T-helper 1 cell treated with Interleukin-12 subunit alpha and Interleukin-12 subunit beta and Interleukin-4 antibody, amounts not matched to agents 30 μg/mL and 1 μg/mL, for 36 hours (primary cell): ENCODE measurements around the gene SLC39A11.

Source experiments
- H3K27ac Mint-ChIP-seq: one replicate; pipeline ENCODE4 v1.8.0; 2021; ENCODE audit warnings: mild to moderate bottlenecking, mixed read lengths
- H3K27me3 Mint-ChIP-seq: one replicate; pipeline ENCODE4 v1.8.0; 2021; ENCODE audit warnings: low read depth, mixed read lengths
- H3K36me3 Mint-ChIP-seq: one replicate; pipeline ENCODE4 v1.8.0; 2021; ENCODE audit warnings: low read depth, mixed read lengths
- H3K4me1 Mint-ChIP-seq: one replicate; pipeline ENCODE4 v1.8.0; 2021; ENCODE audit warnings: low read depth, mixed read lengths
- H3K4me3 Mint-ChIP-seq: one replicate; pipeline ENCODE4 v1.8.0; 2021; ENCODE audit warnings: mild to moderate bottlenecking, moderate library complexity, mixed read lengths
- H3K9me3 Mint-ChIP-seq: one replicate; pipeline ENCODE4 v1.8.0; 2021; ENCODE audit warnings: mixed read lengths

The SLC39A11 gene

GRCh38 chr17:72811976-72812687 is 280.4 kb downstream of the SLC39A11 start:
- peaks cover 28% of the 10 kb centered on the region for H3K9me3 Mint-ChIP-seq
- no peak overlapping the region for H3K27ac Mint-ChIP-seq
- no peak overlapping the region for H3K4me3 Mint-ChIP-seq
- H3K36me3 Mint-ChIP-seq: peaks cover 10% of the 10 kb centered on the region
- H3K4me1 Mint-ChIP-seq: no peaks in the 10 kb centered on the region
- no peaks in the 10 kb centered on the region for H3K27me3 Mint-ChIP-seq

DNA sequence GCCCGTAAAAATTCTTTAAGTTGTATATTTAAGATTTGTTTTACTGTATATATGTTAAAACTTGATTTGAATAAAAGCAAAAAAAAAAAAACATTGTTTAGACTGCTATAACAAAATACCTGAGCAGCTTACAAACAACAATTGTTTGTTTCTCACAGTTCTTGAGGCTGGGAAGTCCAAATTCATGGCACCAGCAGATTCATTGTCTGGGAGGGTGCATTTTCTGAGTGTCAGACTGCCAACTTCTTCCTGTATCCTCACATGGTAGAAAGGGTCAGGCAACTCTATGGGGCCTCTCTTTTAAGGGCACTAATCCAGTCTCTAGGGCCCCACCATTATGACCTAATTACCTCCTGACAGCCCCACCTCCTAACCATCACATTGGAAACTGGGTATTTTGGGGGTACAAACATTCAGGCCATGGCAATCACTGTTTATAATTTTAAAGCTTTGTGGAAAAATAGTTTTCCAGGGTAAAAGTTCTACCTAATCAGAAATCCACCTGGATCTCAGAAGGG is 281.4 kb downstream of the SLC39A11 start:
- Mint-ChIP-seq H3K9me3 (peaks cover 28% of the 10 kb centered on the region), H3K4me1 (no peaks in the 10 kb centered on the region), H3K27ac (no peak overlapping the region), H3K4me3 (no peak overlapping the region), H3K36me3 (peaks cover 8% of the 10 kb centered on the region), H3K27me3 (no peaks in the 10 kb centered on the region)

DNA sequence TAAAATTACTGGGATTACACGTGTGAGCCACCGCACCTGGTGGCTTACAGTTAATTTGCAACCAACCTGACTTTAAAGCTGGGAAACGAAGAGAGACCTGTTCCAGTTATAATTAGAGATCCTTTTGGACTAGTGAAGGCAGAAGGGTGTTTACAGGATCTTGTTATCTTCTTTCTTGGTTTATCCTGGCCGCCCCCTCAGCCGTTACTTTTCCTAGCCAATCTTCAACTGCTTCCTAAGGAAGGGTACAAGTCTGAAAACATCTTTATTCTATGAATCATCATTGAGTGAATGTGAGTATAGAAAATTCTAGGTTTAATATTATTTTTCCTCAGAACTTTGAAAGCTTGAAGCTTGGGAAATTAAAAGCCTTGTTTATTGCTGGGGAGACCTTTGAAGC is 286.5 kb downstream of the SLC39A11 start:
- Mint-ChIP-seq H3K27me3 (no peaks in the 10 kb centered on the region), H3K36me3 (no peaks in the 10 kb centered on the region), H3K4me1 (no peaks in the 10 kb centered on the region), H3K4me3 (no peak overlapping the region), H3K9me3 (peaks cover 17% of the 10 kb centered on the region), H3K27ac (no peak overlapping the region)

DNA sequence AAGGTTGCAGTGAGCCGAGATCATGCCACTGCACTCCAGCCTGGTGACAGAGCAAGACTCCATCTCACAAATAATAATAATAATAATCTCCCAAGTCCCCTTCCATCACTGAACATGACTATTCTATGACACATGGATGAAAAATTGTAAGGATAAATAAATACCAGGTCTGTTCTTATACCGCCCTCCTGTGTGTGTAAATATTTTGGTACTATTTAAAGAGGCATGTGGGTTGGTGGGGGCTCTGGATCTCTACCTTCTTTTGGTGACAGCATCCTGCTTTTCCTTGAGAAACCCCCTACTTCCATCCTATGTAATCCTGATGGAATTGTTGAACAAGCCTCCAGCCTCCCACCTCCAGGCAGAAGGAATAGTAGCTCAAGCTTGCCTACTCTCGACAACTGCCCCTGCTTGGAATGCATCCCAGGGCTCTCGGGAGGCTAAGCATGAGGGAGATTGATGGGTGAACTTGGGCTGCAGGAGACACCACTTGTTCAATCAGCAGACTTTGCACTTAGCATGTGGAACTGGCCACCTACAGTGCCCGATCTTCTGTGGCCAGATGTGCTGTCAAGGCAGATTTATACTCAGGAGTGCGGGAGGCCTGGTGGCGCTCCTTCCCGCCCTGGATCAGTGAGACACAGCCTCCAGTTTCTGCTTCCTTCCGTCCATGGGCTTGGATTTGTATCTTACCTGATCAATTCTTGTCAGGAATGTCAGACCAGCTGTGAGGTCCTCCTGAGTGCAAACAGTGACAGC is 287.4 kb downstream of the SLC39A11 start:
- Mint-ChIP-seq H3K27ac (no peak overlapping the region), H3K36me3 (no peaks in the 10 kb centered on the region), H3K4me1 (no peaks in the 10 kb centered on the region), H3K4me3 (no peak overlapping the region), H3K9me3 (peaks cover 21% of the 10 kb centered on the region), H3K27me3 (no peaks in the 10 kb centered on the region)

GRCh38 chr17:72802726-72803125 is 289.8 kb downstream of the SLC39A11 start:
- H3K4me1 Mint-ChIP-seq: no peaks in the 10 kb centered on the region
- no peak overlapping the region for H3K27ac Mint-ChIP-seq
- H3K9me3 Mint-ChIP-seq: peaks cover 31% of the 10 kb centered on the region
- peaks cover 3% of the 10 kb centered on the region for H3K36me3 Mint-ChIP-seq
- H3K4me3 Mint-ChIP-seq: no peak overlapping the region
- H3K27me3 Mint-ChIP-seq: no peaks in the 10 kb centered on the region

- no peak overlapping the region for H3K4me3 Mint-ChIP-seq
- peaks cover 76% of the 10 kb centered on the region for H3K9me3 Mint-ChIP-seq
- no peaks in the 10 kb centered on the region for H3K4me1 Mint-ChIP-seq
- no peak overlapping the region for H3K27ac Mint-ChIP-seq
- no peaks in the 10 kb centered on the region for H3K27me3 Mint-ChIP-seq
- peaks cover 8% of the 10 kb centered on the region for H3K36me3 Mint-ChIP-seq
These were observed 295.3 kb downstream of the SLC39A11 start for GRCh38 chr17:72797142-72797541.

DNA sequence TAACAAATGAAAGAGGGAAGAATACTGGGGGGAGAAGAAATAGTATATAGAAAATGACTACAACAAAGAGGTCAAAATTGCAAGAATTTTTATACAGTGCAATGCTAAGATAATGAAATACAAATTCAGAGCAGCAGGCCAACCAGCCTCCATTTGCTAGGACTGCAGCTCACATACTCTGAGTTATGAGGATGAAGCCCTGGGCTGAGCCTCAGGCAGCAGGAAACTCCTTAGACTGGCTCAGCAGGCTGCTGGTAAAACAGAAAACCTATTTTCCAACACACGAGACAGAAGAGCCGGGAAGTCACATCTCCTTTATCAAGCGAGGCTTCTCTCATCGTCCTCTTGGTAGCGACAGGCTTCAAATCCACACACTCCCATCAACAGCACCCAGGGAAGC is 296.5 kb downstream of the SLC39A11 start:
- no peak overlapping the region for H3K27ac Mint-ChIP-seq
- peaks cover 13% of the 10 kb centered on the region for H3K36me3 Mint-ChIP-seq
- H3K4me3 Mint-ChIP-seq: no peak overlapping the region
- H3K9me3 Mint-ChIP-seq: peaks cover 83% of the 10 kb centered on the region
- H3K27me3 Mint-ChIP-seq: no peaks in the 10 kb centered on the region
- H3K4me1 Mint-ChIP-seq: no peaks in the 10 kb centered on the region

DNA sequence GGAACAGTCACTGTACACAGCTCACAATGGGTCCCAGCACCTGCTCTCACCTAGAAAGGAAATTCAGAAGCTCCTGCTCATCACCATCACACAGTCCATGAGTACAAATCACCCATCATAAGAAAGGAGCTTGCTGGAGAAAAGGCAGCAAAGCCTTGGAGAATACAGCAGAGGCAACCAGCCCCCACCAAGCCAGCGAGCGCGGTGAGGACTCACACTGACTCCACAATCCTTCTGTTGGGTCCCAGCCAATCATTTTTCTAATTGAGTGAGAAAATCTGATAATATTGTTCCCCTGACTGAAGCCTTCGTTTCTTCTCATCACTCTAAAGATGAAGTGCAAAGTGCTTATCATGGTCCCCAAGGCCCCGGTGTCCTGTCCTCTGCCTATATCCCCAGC is 298.3 kb downstream of the SLC39A11 start:
- H3K27ac Mint-ChIP-seq: no peak overlapping the region
- peaks cover 70% of the 10 kb centered on the region for H3K9me3 Mint-ChIP-seq
- H3K4me1 Mint-ChIP-seq: no peaks in the 10 kb centered on the region
- H3K27me3 Mint-ChIP-seq: no peaks in the 10 kb centered on the region
- H3K4me3 Mint-ChIP-seq: no peak overlapping the region
- peaks cover 13% of the 10 kb centered on the region for H3K36me3 Mint-ChIP-seq

DNA sequence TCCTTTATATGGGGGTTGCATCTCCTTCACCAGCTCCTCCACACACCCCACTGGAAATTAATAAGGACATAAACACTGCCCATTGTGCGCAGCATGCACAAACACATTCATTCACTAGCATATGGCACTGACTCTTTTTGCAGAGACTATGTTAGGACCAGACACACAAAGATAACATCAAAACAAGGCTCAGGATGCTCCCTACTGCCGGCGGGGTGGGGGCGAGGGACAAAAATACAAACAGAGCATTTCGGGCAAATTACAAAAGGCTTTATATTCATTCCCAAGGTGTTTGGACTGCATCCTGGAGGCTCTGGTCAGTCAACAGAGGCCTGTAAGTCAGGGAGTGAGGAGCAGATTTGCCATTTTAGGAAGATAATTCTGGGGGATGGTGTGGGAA is 299.7 kb downstream of the SLC39A11 start:
- Mint-ChIP-seq H3K27me3 (no peaks in the 10 kb centered on the region), H3K36me3 (peaks cover 10% of the 10 kb centered on the region), H3K27ac (no peak overlapping the region), H3K4me1 (no peaks in the 10 kb centered on the region), H3K9me3 (peaks cover 61% of the 10 kb centered on the region), H3K4me3 (no peak overlapping the region)

DNA sequence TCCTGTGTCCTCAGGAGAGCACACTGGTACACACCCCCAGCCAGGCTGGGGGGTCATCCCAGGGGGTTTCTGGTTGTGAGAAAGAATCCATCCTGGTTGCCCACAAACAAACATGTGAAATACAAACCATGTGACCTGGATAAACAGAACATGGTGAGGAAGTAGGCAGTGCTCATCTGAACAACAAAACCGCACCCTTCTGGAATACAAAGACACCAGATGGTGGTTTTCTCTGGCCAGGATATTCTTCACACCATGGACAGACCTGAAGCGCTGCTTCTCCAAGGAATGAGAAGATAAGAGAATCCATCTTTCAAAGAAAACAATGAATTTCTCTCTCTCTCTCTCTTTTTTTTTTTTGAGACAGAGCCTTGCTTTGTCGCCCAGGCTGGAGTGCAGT is 302.3 kb downstream of the SLC39A11 start:
- Mint-ChIP-seq H3K27me3 (no peaks in the 10 kb centered on the region), H3K27ac (no peak overlapping the region), H3K36me3 (peaks cover 10% of the 10 kb centered on the region), H3K4me1 (no peaks in the 10 kb centered on the region), H3K4me3 (no peak overlapping the region), H3K9me3 (peaks cover 41% of the 10 kb centered on the region)

- H3K36me3 Mint-ChIP-seq: peaks cover 10% of the 10 kb centered on the region
- H3K27ac Mint-ChIP-seq: no peak overlapping the region
- no peak overlapping the region for H3K4me3 Mint-ChIP-seq
- no peaks in the 10 kb centered on the region for H3K27me3 Mint-ChIP-seq
- peaks cover 36% of the 10 kb centered on the region for H3K9me3 Mint-ChIP-seq
- no peaks in the 10 kb centered on the region for H3K4me1 Mint-ChIP-seq
These were observed 302.8 kb downstream of the SLC39A11 start for GRCh38 chr17:72789711-72790110.

GRCh38 chr17:72788950-72789585 is 303.4 kb downstream of the SLC39A11 start:
- no peaks in the 10 kb centered on the region for H3K4me1 Mint-ChIP-seq
- no peak overlapping the region for H3K4me3 Mint-ChIP-seq
- H3K27ac Mint-ChIP-seq: no peak overlapping the region
- peaks cover 30% of the 10 kb centered on the region for H3K9me3 Mint-ChIP-seq
- H3K27me3 Mint-ChIP-seq: no peaks in the 10 kb centered on the region
- H3K36me3 Mint-ChIP-seq: peaks cover 10% of the 10 kb centered on the region

GRCh38 chr17:72786209-72786608 is 306.3 kb downstream of the SLC39A11 start:
- no peak overlapping the region for H3K27ac Mint-ChIP-seq
- peaks cover 3% of the 10 kb centered on the region for H3K9me3 Mint-ChIP-seq
- H3K27me3 Mint-ChIP-seq: no peaks in the 10 kb centered on the region
- no peak overlapping the region for H3K4me3 Mint-ChIP-seq
- no peaks in the 10 kb centered on the region for H3K36me3 Mint-ChIP-seq
- no peaks in the 10 kb centered on the region for H3K4me1 Mint-ChIP-seq

DNA sequence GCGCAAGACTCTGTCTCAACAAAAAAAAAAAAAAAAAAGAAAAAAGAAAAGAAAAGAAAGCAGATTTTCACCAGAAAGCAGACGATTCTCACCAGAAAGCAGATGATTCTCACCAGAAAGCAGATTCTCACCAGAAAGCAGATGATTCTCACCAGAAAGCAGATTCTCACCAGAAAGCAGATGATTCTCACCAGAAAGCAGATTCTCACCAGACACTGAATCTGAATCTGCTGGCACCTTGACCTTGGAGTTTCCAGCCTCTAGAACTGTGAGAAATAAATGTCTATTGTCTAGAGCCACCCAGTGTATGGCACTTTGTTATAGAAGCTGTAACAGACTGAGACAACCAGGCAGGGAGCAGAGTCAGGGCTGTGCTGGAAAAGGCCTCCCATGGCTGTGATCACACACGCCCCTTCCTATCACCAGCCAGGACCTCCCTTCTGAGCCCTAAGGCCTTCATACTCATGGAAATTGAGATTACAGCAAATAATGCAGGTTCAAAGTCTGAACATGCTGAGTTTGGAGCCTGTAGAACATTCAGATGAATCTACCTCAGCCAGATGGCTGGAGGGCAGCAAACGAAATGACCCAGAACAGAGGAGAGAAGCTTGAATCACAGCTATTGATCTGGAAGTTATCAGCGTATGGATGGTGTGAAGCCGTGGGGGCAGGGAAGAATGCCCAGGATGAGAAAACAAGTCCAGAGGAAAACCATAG is 309.3 kb downstream of the SLC39A11 start:
- Mint-ChIP-seq H3K4me3 (no peak overlapping the region), H3K36me3 (no peaks in the 10 kb centered on the region), H3K9me3 (no peaks in the 10 kb centered on the region), H3K4me1 (no peaks in the 10 kb centered on the region), H3K27ac (no peak overlapping the region), H3K27me3 (no peaks in the 10 kb centered on the region)
